HG03103 (cell line): ENCODE data around the gene RAB13.
"Not testable (repeated sequence)": the region's sequence is repeated elsewhere in the genome, so short reads cannot be mapped to it uniquely, and the experiment has no call there.

ENCODE experiments used
- ATAC-seq: cut with Tn5 transposase; IDR thresholded peaks from one replicate; pipeline ENCODE4 v1.9.1; 2021; ENCODE audit warnings: low read depth; ENCODE audit not compliant: unreplicated experiment

RAB13 gene

GRCh38 chr1:153985941-153986761, at the start of gene RAB13:
Gene RAB13, minus strand, starts transcription at chr1:153986339. Its CDS starts 103 bp downstream, at chr1:153986236.
- ATAC-seq, result no peak

GRCh38 chr1:154033697-154034096, 47.6 kb upstream of the RAB13 start:
- ATAC-seq, result not testable (repeated sequence)

DNA sequence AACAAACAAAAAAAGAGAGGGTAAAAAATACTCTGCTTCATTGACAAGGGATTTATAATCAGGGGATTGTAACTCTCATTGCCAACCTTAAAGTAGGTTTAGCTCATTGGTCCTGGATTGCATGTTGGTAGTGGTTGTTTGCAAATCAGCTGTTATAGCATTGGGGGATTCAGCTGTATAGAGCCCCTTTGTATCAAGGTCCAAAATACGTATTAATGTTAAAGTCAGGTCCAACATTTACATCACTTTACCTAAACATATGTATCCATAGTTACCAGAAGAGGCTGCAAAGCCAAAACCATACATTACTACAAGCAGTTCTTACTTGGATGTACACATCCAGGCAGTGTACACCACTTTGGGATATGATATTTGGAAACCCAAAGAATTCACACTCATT, 33.8 kb upstream of the RAB13 start:
- ATAC-seq, result no peak

DNA sequence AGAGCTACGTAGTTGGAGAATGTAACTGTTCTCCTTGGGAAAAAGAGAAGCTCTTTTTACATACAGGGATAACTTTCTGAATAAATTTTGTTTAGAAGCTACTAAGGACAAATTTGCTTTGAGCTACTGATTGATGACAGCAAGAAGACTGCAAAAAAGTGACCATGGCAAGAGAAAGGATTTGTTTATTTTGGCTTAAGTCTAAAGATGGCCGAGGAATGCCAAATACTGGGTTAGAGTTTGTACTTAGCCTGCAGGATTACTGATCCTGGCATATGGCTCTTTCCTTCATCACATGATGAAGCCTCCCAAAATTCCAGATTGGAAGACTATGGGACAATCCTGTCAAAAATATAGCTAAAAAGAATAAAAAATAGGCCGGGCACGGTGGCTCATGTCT, 33.1 kb upstream of the RAB13 start:
- no peak for ATAC-seq

GRCh38 chr1:154014154-154014907, 28.2 kb upstream of the RAB13 start:
- ATAC-seq, result no peak

GRCh38 chr1:154012543-154012942, 26.4 kb upstream of the RAB13 start:
- ATAC-seq, result not testable (repeated sequence)

DNA sequence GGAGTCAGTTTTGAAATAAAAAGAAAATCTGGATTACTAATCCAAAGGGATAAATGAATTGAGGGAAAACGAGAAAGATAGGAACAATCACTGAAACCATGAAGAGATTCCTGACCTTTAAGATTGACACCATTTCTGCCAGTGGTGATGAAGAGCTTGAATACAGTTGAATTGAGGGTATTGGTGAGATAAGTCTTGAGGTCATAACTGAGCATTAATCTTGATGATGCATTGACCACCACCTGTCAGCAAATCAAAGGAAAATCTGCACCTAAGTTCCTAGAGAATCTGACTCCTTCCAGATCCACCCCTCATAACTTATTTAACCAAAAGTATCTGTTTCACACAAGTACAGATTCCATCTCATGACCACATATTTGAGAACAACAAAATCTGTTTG, 26.0 kb upstream of the RAB13 start:
- no peak for ATAC-seq

DNA sequence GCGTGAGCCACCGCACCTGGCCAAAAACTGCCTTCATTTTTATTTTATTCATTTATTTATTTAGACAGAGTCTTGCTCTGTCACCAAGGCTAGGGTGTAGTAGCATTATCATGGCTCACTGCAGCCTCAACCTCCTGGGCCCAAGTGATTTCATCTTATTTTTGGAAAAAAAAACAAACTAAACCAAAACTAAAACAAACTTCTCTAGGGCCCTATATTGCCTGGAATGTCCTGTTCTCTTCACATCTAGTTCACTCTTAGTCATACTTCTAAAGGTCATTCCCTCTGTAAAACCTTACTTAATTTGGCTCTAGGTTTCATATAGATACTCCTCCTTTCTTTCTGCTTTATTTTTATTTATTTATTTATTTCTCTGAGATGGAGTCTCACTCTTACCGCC, 20.0 kb upstream of the RAB13 start:
- no peak for ATAC-seq

DNA sequence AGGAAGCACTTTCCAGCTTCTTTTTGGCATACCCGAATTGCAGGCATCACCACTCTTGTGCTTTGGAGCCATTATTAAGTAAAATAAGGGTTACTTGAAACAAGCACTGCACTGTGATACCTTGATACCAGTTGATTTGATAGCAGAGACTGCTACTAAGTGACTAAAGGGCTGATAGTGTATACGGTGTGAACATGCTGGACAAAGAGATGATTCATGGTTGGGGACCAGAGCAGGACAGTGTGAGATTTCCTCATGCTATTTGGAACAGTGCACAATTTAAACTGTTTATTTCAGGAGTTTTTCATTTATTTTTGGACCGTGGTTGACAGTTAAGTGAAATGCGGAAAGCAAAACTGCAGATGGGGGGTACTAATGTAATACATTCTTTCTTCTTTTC, 14.3 kb upstream of the RAB13 start:
- ATAC-seq, result no peak

- not testable (repeated sequence) for ATAC-seq
Observed at GRCh38 chr1:153996882-153997281, 10.7 kb upstream of the RAB13 start.

DNA sequence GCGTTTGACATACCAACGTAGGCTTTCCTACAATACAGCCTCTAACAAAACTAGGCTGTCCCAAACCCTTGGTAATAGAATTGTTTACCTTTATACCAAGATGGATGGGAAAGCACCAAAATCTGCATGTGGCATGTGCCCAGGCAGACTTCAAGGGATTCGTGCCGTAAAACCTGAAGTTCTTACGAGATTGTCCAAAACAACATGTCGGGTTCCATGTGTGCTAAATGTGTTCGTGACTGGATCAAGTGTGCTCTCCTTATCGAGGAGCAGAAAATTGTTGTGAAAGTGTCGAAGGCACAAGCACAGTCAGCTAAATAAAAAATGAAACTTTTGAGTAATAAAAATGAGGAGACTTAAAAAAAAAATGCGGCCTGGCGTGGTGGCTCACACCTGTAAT, 9.5 kb upstream of the RAB13 start:
- ATAC-seq, result no peak

DNA sequence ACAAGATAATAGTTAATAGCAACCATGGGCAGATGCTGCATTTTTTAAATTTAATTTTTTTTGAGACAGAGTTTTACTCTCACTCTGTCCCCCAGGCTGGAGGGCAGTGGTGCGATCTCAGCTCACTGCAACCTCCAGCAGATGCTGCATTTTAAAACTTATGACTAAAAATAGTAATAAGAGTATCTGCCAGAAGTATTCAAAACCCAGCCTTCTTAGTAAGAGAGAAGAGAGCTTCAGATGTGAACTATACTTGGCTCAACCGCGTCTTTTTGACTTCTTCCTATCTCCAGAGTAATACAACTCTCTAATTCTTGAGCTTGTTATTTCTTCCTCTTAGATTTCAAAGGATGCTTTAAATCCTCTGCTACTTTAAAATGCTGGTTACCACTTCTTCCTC, 9.1 kb upstream of the RAB13 start:
- no peak for ATAC-seq

- no peak for ATAC-seq
Observed at GRCh38 chr1:153991806-153992205, 5.7 kb upstream of the RAB13 start.

- ATAC-seq, result no peak
Observed at GRCh38 chr1:153991151-153991630, 5.1 kb upstream of the RAB13 start.

DNA sequence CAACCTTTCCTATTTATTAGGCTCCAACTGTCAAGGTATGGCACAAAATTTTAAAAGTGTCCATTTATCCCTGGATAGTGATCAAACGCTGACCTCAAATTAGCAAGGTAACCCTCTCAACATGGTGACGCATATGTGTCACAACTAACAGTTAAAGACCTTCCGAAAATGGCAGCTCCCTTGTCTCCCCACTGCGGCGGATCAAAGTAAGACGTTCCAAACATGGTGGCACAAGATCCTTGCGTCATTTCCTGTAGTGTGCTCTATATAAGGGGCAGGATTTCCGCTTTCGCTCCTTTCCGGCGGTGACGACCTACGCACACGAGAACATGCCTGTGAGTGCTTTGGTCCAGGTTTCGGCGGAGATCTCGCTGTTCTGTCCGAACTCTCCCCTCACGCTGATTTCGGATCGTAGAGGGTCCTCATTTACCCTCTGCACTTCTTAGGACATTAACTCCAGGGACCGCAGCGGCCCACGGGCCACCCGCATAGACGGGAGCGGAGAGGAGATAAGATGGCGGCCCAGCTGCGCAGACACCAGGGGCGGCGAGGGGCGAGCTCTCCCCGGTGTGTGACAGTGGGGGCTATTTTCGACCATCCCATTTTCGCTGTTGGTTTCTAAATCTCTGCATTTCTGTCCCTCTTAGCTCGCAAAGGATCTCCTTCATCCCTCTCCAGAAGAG, 4.5 kb upstream of the RAB13 start, which contains the start of gene RPS27:
Gene RPS27, plus strand, starts transcription at position 295 of the 683 bp plus-strand sequence. Its CDS starts 35 bp downstream, at position 330.
- ATAC-seq, result peak; percentile 57

DNA sequence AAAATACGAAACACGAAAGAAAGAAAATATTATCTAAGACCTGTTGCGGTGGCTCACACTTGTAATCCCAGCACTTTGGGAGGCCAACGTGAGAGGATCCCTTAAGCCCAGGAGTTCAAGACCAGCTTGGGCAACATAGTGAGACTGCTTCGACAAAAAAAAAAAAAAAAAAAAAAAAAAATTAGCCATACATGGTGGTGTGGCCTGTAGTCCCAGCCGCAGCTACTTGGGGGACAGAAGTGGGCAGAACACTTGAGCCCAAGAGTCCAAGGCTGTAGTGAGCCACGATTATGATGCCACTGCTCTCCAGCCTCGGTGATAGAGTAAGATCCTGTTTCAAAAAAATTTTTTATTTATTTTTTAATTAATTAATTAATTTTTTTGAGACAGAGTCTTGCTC, 1.5 kb upstream of the RAB13 start:
- ATAC-seq, result no peak

DNA sequence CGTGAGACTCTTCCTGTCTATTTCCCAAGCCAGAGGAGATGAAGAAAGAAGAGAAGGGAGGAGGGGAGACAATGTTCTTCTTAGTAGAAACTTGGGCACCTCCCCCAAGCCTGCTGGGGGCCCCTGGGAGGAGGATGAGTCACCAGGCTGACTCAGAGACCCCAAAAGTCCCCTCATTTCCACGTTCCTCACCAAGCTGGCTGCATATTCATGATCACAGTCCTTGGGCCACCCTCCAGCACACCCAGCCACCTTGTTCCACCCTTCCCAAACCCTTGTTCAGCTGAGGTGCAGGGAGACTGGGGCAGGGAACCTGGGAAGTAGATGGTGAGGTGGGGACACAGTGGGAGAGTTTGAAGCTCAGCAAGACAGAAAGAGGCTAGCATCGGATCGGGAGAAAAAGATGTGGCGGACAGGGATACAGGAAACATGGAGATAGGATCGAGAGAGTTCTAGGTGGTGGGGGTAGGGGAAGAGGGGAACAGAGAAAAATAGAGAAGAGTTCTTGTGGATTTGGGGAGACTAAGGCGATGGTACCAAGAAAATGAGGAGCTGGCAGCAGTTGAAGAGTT, 712 bp downstream of the RAB13 start:
- ATAC-seq, result no peak

DNA sequence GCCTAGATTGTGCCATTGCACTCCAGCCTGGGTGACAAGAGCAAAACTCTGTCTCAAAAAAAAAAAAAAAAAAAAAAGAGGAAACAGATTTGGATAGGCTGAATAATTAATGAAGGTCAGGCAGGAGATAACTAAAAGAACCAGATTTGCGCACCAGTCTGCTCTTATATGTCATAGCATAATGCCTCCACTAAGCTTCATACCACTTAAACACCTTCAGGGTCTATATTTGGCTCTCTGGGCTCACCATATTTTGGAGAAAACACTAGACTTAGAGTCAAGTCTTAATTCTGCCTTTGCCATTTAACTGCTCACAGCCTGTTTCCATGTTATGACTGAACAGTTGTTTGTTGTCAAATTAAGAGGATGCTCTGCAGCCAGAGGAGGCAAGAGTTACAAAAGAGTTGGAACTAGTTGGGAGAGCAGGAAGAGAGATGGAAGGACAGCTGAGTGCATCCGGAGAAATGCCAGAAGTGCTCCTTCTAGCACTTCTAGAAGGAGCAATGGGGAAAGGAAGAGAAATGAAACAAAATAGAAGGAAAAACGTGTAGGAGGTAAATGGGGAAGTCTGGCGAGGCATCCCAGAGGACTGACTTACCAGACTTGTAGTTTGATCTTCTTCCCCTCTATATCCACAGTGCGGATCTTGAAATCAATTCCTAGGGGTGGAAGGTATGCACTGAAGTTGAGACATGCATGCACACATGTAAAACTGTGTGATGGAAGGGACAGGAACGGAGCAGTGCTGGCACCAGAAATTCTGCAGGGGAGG, 1.8 kb downstream of the RAB13 start:
- no peak for ATAC-seq

GRCh38 chr1:153981735-153982134, 4.4 kb downstream of the RAB13 start:
- ATAC-seq, result not testable (repeated sequence)

DNA sequence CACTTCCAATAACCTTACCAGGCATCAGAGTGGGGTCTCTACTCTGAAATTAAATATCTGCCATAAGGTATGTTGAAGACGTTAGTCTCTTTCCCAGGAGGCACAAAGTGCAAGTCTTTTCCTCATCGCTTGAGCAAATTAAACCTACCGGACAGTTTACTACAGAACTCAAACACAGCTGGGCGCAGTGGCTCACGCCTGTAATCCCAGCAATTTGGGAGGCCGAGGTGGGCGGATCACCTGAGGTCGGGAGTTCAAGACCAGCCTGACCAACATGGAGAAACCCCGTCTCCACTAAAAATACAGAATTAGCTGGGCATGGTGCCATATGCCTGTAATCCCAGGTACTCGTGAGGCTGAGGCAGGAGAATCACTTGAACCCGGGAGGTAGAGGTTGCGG, 7.0 kb downstream of the RAB13 start:
- not testable (repeated sequence) for ATAC-seq
